ENCODE results near the gene ARID1B. TPM values are rescaled to one million over a fixed set of nuclear protein-coding genes. Genes with fewer than 3 reads are reported as not detected.

ARID1B gene
- polyA plus RNA-seq, 1 experiment, result 19.2 TPM

DNA sequence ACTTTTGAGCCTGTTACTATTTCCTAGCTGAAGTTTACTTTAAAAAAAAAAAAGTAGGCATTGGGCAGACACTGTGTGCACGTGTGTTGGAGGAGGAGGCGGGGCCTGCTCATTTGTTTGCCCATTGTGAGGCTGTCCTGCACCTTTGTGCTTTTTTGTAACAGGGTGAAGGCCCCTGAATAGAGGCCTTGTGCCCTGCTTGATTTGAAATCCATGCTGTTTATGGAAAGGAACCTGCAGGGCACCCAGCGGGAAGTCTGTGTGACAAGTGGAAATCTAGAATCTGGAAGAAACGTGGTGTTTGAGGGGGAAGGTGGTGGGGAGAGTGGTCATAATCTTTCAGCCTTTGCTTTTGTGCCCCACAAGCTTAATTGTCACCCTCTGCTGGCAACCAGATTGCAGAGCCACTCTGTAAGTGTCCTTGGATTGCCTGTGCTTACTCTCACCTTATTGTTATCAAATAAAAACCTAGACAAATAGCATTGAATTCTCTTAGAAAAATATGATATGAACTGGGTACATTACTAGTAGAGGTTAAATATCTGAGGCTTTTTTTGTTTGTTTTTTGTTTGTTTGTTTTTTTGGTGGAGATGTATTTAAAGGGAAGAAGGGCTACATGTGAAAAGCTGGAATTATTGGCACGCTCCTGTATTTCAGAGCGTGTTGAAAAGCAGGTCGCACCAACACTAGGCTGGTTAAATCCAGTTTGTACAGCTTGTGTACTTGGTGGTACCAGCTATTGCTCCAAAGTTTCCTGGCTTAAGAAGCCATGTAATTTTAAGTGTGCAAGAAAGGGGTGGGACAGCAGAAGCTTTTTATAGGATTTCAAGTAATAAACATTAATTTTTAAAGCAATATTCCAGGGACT is 156.3 kb downstream of the ARID1B start:
- H3K9me3 ChIP-seq (ENCODE audit: control insufficient read depth, insufficient read depth, low read length), result no peaks in the 10 kb centered on the region
- CTCF ChIA-PET, result interaction anchor here (1.6 kb wide), 1 partner anchor 11 kb away, joined by 4 read pairs; no protein-coding TSS in a partner anchor
- TF ChIP-seq CTCF (IDR thresholded peaks at IDR 0.05; ENCODE audit: low read depth, low read length), result no peak
- POLR2A ChIA-PET, result interaction anchor here (0.7 kb wide), 2 partner anchors 9 to 22 kb away, joined by 3 to 4 read pairs; no protein-coding TSS in a partner anchor
- H3K27ac ChIP-seq (ENCODE audit: low read depth, low read length), result no peak overlapping the region
- no peaks in the 10 kb centered on the region for H3K27me3 ChIP-seq (ENCODE audit: control insufficient read depth, insufficient read depth, low read length)
- DNase-seq (ENCODE audit: low read depth, low spot score), result no peak
- no peak overlapping the region for H3K4me3 ChIP-seq (ENCODE audit: low read depth, low read length)

DNA sequence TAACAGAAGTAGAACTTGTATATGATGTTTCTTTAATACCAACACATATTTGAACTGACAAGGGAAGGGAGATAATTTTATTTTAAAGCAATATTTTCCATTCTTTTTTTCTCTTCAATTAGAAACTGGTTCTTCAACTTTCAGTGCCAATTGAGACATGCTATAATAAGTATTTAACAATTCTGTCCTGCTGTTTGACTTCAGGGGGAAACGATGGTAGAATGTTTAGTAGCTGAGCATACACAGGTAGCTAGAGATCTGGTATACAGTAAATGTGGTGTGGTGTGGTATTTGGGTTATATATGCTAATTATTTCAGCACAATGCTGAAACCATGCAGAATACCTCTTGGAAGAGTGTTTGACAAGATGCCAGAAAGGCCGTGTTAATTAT is 156.9 kb downstream of the ARID1B start:
- no peak for TF ChIP-seq CTCF (IDR thresholded peaks at IDR 0.05; ENCODE audit: low read depth, low read length)
- no peaks in the 10 kb centered on the region for H3K9me3 ChIP-seq (ENCODE audit: control insufficient read depth, insufficient read depth, low read length)
- ChIA-PET CTCF (interaction anchor here (1.6 kb wide), 1 partner anchor 10 kb away, joined by 4 read pairs; no protein-coding TSS in a partner anchor), POLR2A (interaction anchor here (0.6 kb wide), 1 partner anchor 133 kb away, joined by 3 read pairs; no protein-coding TSS in a partner anchor)
- no peak overlapping the region for H3K27ac ChIP-seq (ENCODE audit: low read depth, low read length)
- no peaks in the 10 kb centered on the region for H3K27me3 ChIP-seq (ENCODE audit: control insufficient read depth, insufficient read depth, low read length)
- no peak for DNase-seq (ENCODE audit: low read depth, low spot score)
- no peak overlapping the region for H3K4me3 ChIP-seq (ENCODE audit: low read depth, low read length)

GRCh38 chr6:156935000-156935399 is 157.8 kb downstream of the ARID1B start:
- no peaks in the 10 kb centered on the region for H3K27me3 ChIP-seq (ENCODE audit: control insufficient read depth, insufficient read depth, low read length)
- no peak for DNase-seq (ENCODE audit: low read depth, low spot score)
- ChIA-PET POLR2A (no interaction called here), CTCF (interaction anchor here (1.3 kb wide), 1 partner anchor 117 kb away, joined by 3 read pairs; no protein-coding TSS in a partner anchor)
- no peak for TF ChIP-seq CTCF (IDR thresholded peaks at IDR 0.05; ENCODE audit: low read depth, low read length)
- H3K9me3 ChIP-seq (ENCODE audit: control insufficient read depth, insufficient read depth, low read length), result no peaks in the 10 kb centered on the region
- H3K27ac ChIP-seq (ENCODE audit: low read depth, low read length), result no peak overlapping the region
- H3K4me3 ChIP-seq (ENCODE audit: low read depth, low read length), result no peak overlapping the region

GRCh38 chr6:156938143-156938542 is 161.0 kb downstream of the ARID1B start:
- H3K9me3 ChIP-seq (ENCODE audit: control insufficient read depth, insufficient read depth, low read length), result no peaks in the 10 kb centered on the region
- DNase-seq (ENCODE audit: low read depth, low spot score), result no peak
- ChIA-PET CTCF (no interaction called here), POLR2A (no interaction called here)
- no peaks in the 10 kb centered on the region for H3K27me3 ChIP-seq (ENCODE audit: control insufficient read depth, insufficient read depth, low read length)
- no peak overlapping the region for H3K27ac ChIP-seq (ENCODE audit: low read depth, low read length)
- no peak overlapping the region for H3K4me3 ChIP-seq (ENCODE audit: low read depth, low read length)
- no peak for TF ChIP-seq CTCF (IDR thresholded peaks at IDR 0.05; ENCODE audit: low read depth, low read length)

DNA sequence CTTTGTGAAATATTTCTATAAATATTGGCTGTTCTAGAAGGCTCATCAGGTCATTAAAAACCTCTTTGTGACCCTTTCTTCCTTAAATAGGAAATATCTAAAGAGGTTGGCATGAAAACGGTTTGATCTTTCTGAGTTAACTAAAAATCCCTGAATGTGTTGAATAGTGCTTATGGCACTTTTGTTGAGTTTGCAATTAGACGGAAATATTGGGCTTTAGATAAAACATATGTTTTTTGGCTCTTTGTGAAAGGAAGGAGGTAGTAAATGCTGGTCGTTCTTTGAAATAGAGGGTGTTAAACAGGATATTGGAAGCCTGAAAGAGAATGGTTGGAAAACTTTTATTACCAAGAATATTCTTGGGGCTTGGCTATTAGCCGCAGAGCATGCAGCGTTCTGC is 163.0 kb downstream of the ARID1B start:
- Histone ChIP-seq H3K27me3 (ENCODE audit: control insufficient read depth, insufficient read depth, low read length) (no peaks in the 10 kb centered on the region), H3K4me3 (ENCODE audit: low read depth, low read length) (no peak overlapping the region), H3K9me3 (ENCODE audit: control insufficient read depth, insufficient read depth, low read length) (no peaks in the 10 kb centered on the region), H3K27ac (ENCODE audit: low read depth, low read length) (no peak overlapping the region)
- no peak for DNase-seq (ENCODE audit: low read depth, low spot score)
- POLR2A ChIA-PET, result no interaction called here
- TF ChIP-seq CTCF (IDR thresholded peaks at IDR 0.05; ENCODE audit: low read depth, low read length), result no peak
- CTCF ChIA-PET, result interaction anchor here (1.4 to 3.7 kb wide), 2 partner anchors 9 to 13 kb away, joined by 3 to 13 read pairs; no protein-coding TSS in a partner anchor

Measured in AG04450 (cell line).